Activated CD8-positive, alpha-beta T cell treated with anti-CD3 and anti-CD28 coated beads for 36 hours (primary cell): ENCODE results near the gene RGS9. TPM values are rescaled to one million over a fixed set of nuclear protein-coding genes. Genes with fewer than 3 reads are reported as not detected.
A peak's percentile ranks its signal among the peaks of the same experiment; 100 is the strongest.

Source experiments
- ATAC-seq: fragments of 200-7000 bp; cut with Tn5 transposase; one replicate; pipeline ENCODE4 v1.10.0; 2021; ENCODE audit warnings: mild to moderate bottlenecking, moderate library complexity
- CTCF ChIA-PET: fragments of 350-600 bp; sonication (Branson Sonifier 250); formaldehyde crosslinking; loops from one replicate; lab custom pipeline; 2021; ENCODE audit warnings: antibody characterized with exemption; lab: Charles Lee
- POLR2A ChIA-PET: fragments of 350-600 bp; sonication (Branson Sonifier 250); formaldehyde crosslinking; loops from one replicate; lab custom pipeline; 2021; ENCODE audit warnings: antibody characterized with exemption; lab: Charles Lee
- DNase-seq: peaks from one replicate; pipeline ENCODE4 v3.0.0-alpha.2; 2020
- H3K27ac Mint-ChIP-seq: one replicate; pipeline ENCODE4 v1.8.0; 2021; ENCODE audit warnings: mild to moderate bottlenecking, mixed read lengths
- H3K27me3 Mint-ChIP-seq: one replicate; pipeline ENCODE4 v1.8.0; 2021; ENCODE audit warnings: mixed read lengths
- H3K36me3 Mint-ChIP-seq: one replicate; pipeline ENCODE4 v1.8.0; 2021; ENCODE audit warnings: low read depth, mixed read lengths
- H3K4me1 Mint-ChIP-seq: one replicate; pipeline ENCODE4 v1.8.0; 2021; ENCODE audit warnings: low read depth, mixed read lengths
- H3K4me3 Mint-ChIP-seq: one replicate; pipeline ENCODE4 v1.8.0; 2021; ENCODE audit warnings: mild to moderate bottlenecking, moderate library complexity, mixed read lengths
- H3K9me3 Mint-ChIP-seq: one replicate; pipeline ENCODE4 v1.8.0; 2021; ENCODE audit warnings: mixed read lengths
- CTCF ChIP-seq: fragments of 200-600 bp; IDR thresholded peaks from one replicate; pipeline ENCODE4 v1.8.0; 2022; ENCODE audit warnings: antibody characterized with exemption, mild to moderate bottlenecking
- intact Hi-C: fragments of 100-400 bp; cut with micrococcal nuclease; formaldehyde crosslinking; loops from one replicate; pipeline ENCODE4 v1.10.0; 2022
- total RNA-seq, 2 experiments: library from RNA; stranded (reverse); gene quantifications; one replicate each; pipeline ENCODE4 v1.2.3, GENCODE V29; 2021

RGS9 gene
- total RNA-seq, 2 experiments from 2014 or later: 1.3 to 1.9 TPM

GRCh38 chr17:65100316-65101140 is 36.6 kb upstream of the RGS9 start:
- peak; percentile 81 for DNase-seq
- CTCF ChIA-PET: interaction anchor here (0.6 to 3.5 kb wide), 56 partner anchors 9 to 407 kb away, joined by 3 to 27 read pairs (median 4); partner anchors contain the start of genes GNA13, LRRC37A3 and RGS9
- no peaks in the 10 kb centered on the region for H3K9me3 Mint-ChIP-seq
- peak overlapping the region; percentile 95 for H3K27ac Mint-ChIP-seq
- peaks cover 23% of the 10 kb centered on the region for H3K4me1 Mint-ChIP-seq
- ATAC-seq: peak; percentile 75
- H3K36me3 Mint-ChIP-seq: no peaks in the 10 kb centered on the region
- H3K4me3 Mint-ChIP-seq: peak overlapping the region; percentile 73
- H3K27me3 Mint-ChIP-seq: no peaks in the 10 kb centered on the region
- intact Hi-C loops: loop anchor here (5.0 kb wide), 1 partner anchor 128 kb away; no protein-coding TSS in a partner anchor
- POLR2A ChIA-PET: no interaction called here
- peak; percentile 79 for TF ChIP-seq CTCF

- CTCF ChIA-PET: interaction anchor here (0.7 to 3.5 kb wide), 33 partner anchors 8 to 390 kb away, joined by 3 to 27 read pairs (median 5); partner anchors contain the start of genes LRRC37A3 and RGS9
- no peak for ATAC-seq
- H3K4me1 Mint-ChIP-seq: peaks cover 19% of the 10 kb centered on the region
- no peak for DNase-seq
- TF ChIP-seq CTCF: no peak
- H3K36me3 Mint-ChIP-seq: no peaks in the 10 kb centered on the region
- H3K9me3 Mint-ChIP-seq: no peaks in the 10 kb centered on the region
- no peaks in the 10 kb centered on the region for H3K27me3 Mint-ChIP-seq
- no peak overlapping the region for H3K27ac Mint-ChIP-seq
- intact Hi-C loops: loop anchor here (5.0 kb wide), 1 partner anchor 129 kb away; no protein-coding TSS in a partner anchor
- peak overlapping the region; percentile 73 for H3K4me3 Mint-ChIP-seq
- POLR2A ChIA-PET: interaction anchor here (0.9 kb wide), 1 partner anchor 61 kb away, joined by 3 read pairs; no protein-coding TSS in a partner anchor
Measured at GRCh38 chr17:65101371-65101770, 35.8 kb upstream of the RGS9 start.

- H3K27ac Mint-ChIP-seq: no peak overlapping the region
- no peaks in the 10 kb centered on the region for H3K36me3 Mint-ChIP-seq
- intact Hi-C loops: loop anchor here (5.0 kb wide), 1 partner anchor 130 kb away; no protein-coding TSS in a partner anchor
- no peak for DNase-seq
- no peak for TF ChIP-seq CTCF
- no peak for ATAC-seq
- H3K4me3 Mint-ChIP-seq: no peak overlapping the region
- H3K4me1 Mint-ChIP-seq: peaks cover 17% of the 10 kb centered on the region
- ChIA-PET CTCF (interaction anchor here (3.5 kb wide), 1 partner anchor 140 kb away, joined by 21 read pairs; no protein-coding TSS in a partner anchor), POLR2A (interaction anchor here (0.6 kb wide), 1 partner anchor 54 kb away, joined by 4 read pairs; no protein-coding TSS in a partner anchor)
- no peaks in the 10 kb centered on the region for H3K9me3 Mint-ChIP-seq
- no peaks in the 10 kb centered on the region for H3K27me3 Mint-ChIP-seq
Measured at GRCh38 chr17:65102235-65102634, 34.9 kb upstream of the RGS9 start.

GRCh38 chr17:65102788-65103187 is 34.4 kb upstream of the RGS9 start:
- TF ChIP-seq CTCF: no peak
- Mint-ChIP-seq H3K36me3 (no peaks in the 10 kb centered on the region), H3K27me3 (peaks cover 2% of the 10 kb centered on the region), H3K4me1 (peaks cover 17% of the 10 kb centered on the region), H3K9me3 (no peaks in the 10 kb centered on the region), H3K27ac (no peak overlapping the region), H3K4me3 (no peak overlapping the region)
- ChIA-PET POLR2A (interaction anchor here (0.6 kb wide), 1 partner anchor 54 kb away, joined by 4 read pairs; no protein-coding TSS in a partner anchor), CTCF (interaction anchor here (1.2 kb wide), 1 partner anchor 13 kb away, joined by 3 read pairs; no protein-coding TSS in a partner anchor)
- DNase-seq (no peak), ATAC-seq (no peak)
- intact Hi-C loops: loop anchor here (5.0 kb wide), 1 partner anchor 130 kb away; no protein-coding TSS in a partner anchor
